ENCODE results near the gene CDH4.
A peak's percentile ranks its signal among the peaks of the same experiment; 100 is the strongest.

CDH4 gene

GRCh38 chr20:61755971-61756845 lies 504.1 kb downstream of the CDH4 start:
- no peak for DNase-seq (ENCODE audit: low read depth in 2 of 2)
- no peak overlapping the region for H3K4me3 ChIP-seq (replicated peaks in 1 of 2; ENCODE audit: low read depth in 2 of 2, low read length in 2 of 2)
- TF ChIP-seq CTCF (IDR thresholded peaks at IDR 0.05; ENCODE audit: low read depth, low read length) = no peak

GRCh38 chr20:61756966-61757677 lies 505.1 kb downstream of the CDH4 start:
- no peak for TF ChIP-seq CTCF (IDR thresholded peaks at IDR 0.05; ENCODE audit: low read depth, low read length)
- DNase-seq (ENCODE audit: low read depth in 2 of 2) = no peak

GRCh38 chr20:61757678-61758563 lies 505.9 kb downstream of the CDH4 start:
- no peak for TF ChIP-seq CTCF (IDR thresholded peaks at IDR 0.05; ENCODE audit: low read depth, low read length)
- peak; percentile 0 to 25 for DNase-seq (ENCODE audit: low read depth in 2 of 2)
- H3K4me3 ChIP-seq (replicated peaks in 1 of 2; ENCODE audit: low read depth in 2 of 2, low read length in 2 of 2) = no peak overlapping the region

More at GRCh38 chr20:61756966-61757677, 505.1 kb downstream of the CDH4 start:
- no peak overlapping the region for H3K4me3 ChIP-seq (replicated peaks in 1 of 2; ENCODE audit: low read depth in 2 of 2, low read length in 2 of 2)

GRCh38 chr20:61758564-61759200 lies 506.6 kb downstream of the CDH4 start:
- DNase-seq (ENCODE audit: low read depth in 2 of 2) = no peak
- no peak for TF ChIP-seq CTCF (IDR thresholded peaks at IDR 0.05; ENCODE audit: low read depth, low read length)
- H3K4me3 ChIP-seq (replicated peaks in 1 of 2; ENCODE audit: low read depth in 2 of 2, low read length in 2 of 2) = no peak overlapping the region

- TF ChIP-seq CTCF (IDR thresholded peaks at IDR 0.05; ENCODE audit: low read depth, low read length) = no peak
- no peak for DNase-seq (ENCODE audit: low read depth in 2 of 2)
- H3K4me3 ChIP-seq (replicated peaks in 1 of 2; ENCODE audit: low read depth in 2 of 2, low read length in 2 of 2) = no peak overlapping the region
Observed at GRCh38 chr20:61759286-61760065, 507.4 kb downstream of the CDH4 start.
